ENCODE measurements around the gene NPM3.

GRCh38 chr10:101748496-101748895 lies 34.8 kb downstream of the NPM3 start:
- TF ChIP-seq CTCF (IDR thresholded peaks at IDR 0.05; ENCODE audit: low read depth, low read length, missing input control), result no peak
- TF ChIP-seq, protein P1, sequence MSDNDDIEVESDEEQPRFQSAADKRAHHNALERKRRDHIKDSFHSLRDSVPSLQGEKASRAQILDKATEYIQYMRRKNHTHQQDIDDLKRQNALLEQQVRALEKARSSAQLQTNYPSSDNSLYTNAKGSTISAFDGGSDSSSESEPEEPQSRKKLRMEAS (IDR thresholded peaks at IDR 0.05), result no peak
- no peak for TF ChIP-seq REST (IDR thresholded peaks at IDR 0.05)
- TF ChIP-seq GABPA (IDR thresholded peaks at IDR 0.05 in 1 of 2, conservative IDR thresholded peaks at IDR 0.05 in 1 of 2), result no peak
